Measurements from ENCODE around the gene CDCA8. TPM values are rescaled to one million over a fixed set of nuclear protein-coding genes. Genes with fewer than 3 reads are reported as not detected.

CDCA8 gene
- total and polyA plus RNA-seq, 2 of the 13 experiments (the other 11 are each of a cell fraction or from before 2014, with no cell fraction given), result 24.1 to 38.6 TPM

- TF ChIP-seq NBN (conservative IDR thresholded peaks at IDR 0.05) (no peak), HOXD1 (CRISPR knock-in tag; IDR thresholded peaks at IDR 0.05) (no peak), ZFP90 (CRISPR knock-in tag; IDR thresholded peaks at IDR 0.05; ENCODE audit: borderline replicate concordance) (no peak), RFXAP (CRISPR knock-in tag; IDR thresholded peaks at IDR 0.05; ENCODE audit: borderline replicate concordance) (no peak), FLYWCH1 (CRISPR knock-in tag; IDR thresholded peaks at IDR 0.05) (no peak), DZIP1 (CRISPR knock-in tag; IDR thresholded peaks at IDR 0.05) (no peak), ZSCAN12 (CRISPR knock-in tag; IDR thresholded peaks at IDR 0.05) (no peak), MTF2 (CRISPR knock-in tag; IDR thresholded peaks at IDR 0.05; ENCODE audit: borderline replicate concordance) (no peak)
Measured at GRCh38 chr1:37672136-37672870, 20.0 kb upstream of the CDCA8 start (continued).

GRCh38 chr1:37673920-37674319, 18.4 kb upstream of the CDCA8 start:
- in situ Hi-C loops (cut with HindIII; ENCODE audit: extremely low pct_ligation_motif_present, low pct_unique_long_range_greater_than_20kb), result no loop called here
- no peak for DNase-seq (ENCODE audit: low spot score)

More at GRCh38 chr1:37673920-37674319, 18.4 kb upstream of the CDCA8 start:
- POLR2A ChIA-PET, result no interaction called here
- Histone ChIP-seq H2AFZ (ENCODE audit: low read length) (no peak overlapping the region), H3K9me3 (ENCODE audit: low read length) (no peaks in the 10 kb centered on the region), H3K9ac (ENCODE audit: insufficient read depth, low read depth, low read length) (no peak overlapping the region), H3K27me3 (ENCODE audit: control insufficient read depth in 1 of 2, insufficient read depth in 2 of 2, low read length in 2 of 2) (peaks cover 3 to 53% of the 10 kb centered on the region in 2 experiments; a peak in 3 of 5 replicates), H3K4me3 (replicated peaks in 1 of 3; ENCODE audit: insufficient read depth in 1 of 3, low read depth in 2 of 3, low read length in 3 of 3) (no peak overlapping the region), H3K4me1 (ENCODE audit: insufficient read depth, low read length) (peaks cover 8% of the 10 kb centered on the region), H3K27ac (ENCODE audit: extremely low read length, insufficient read depth, low read length) (no peak overlapping the region), H3K36me3 (replicated peaks in 1 of 2; ENCODE audit: control insufficient read depth in 1 of 2, insufficient read depth in 2 of 2, low read length in 2 of 2) (no peaks in the 10 kb centered on the region), H3K79me2 (ENCODE audit: insufficient read depth, low read length) (no peaks in the 10 kb centered on the region), H3K4me2 (ENCODE audit: low read depth, low read length) (no peak overlapping the region), H4K20me1 (ENCODE audit: insufficient read depth, low read length) (no peaks in the 10 kb centered on the region)
- 0% methylated on average over 1 of the region's 10 CpGs for WGBS (ENCODE audit: low lambda C conversion rate)
- peak; percentile 37 for ATAC-seq
- CTCF ChIA-PET (ENCODE audit: low intra/inter-chr PET ratio, low total read pairs), result no interaction called here
- no peak for FAIRE-seq
- intact Hi-C loops (cut with micrococcal nuclease; ENCODE audit: unreplicated experiment), result no loop called here
- no TSS peak for BruUV-seq (replicated peaks)
- TF ChIP-seq MYNN (CRISPR knock-in tag; IDR thresholded peaks at IDR 0.05; ENCODE audit: low read depth), result no peak
- peak; percentile 91; the same call in 1 of the 2 replicates for TF ChIP-seq THAP9 (CRISPR knock-in tag; IDR thresholded peaks at IDR 0.05; ENCODE audit: borderline replicate concordance)
- TF ChIP-seq ZNF687 (CRISPR knock-in tag; IDR thresholded peaks at IDR 0.05), result peak; percentile 13; the same call in 1 of the 2 replicates
- no peak for TF ChIP-seq CHD2 (IDR thresholded peaks at IDR 0.05; ENCODE audit: low read depth, low read length)

All from HepG2 (cell line).